ENCODE measurements around the gene TMEM217. TPM values are rescaled to one million over a fixed set of nuclear protein-coding genes. Genes with fewer than 3 reads are reported as not detected.

Gene TMEM217
- total and polyA plus RNA-seq, 2 of the 8 experiments (the other 6 are each of a cell fraction or from before 2014, with no cell fraction given) = 0.60 to 1.1 TPM

- Histone ChIP-seq H3K9me3 (ENCODE audit: insufficient read depth in 2 of 2, low read depth in 1 of 2, low read length in 1 of 2) (no peaks in the 10 kb centered on the region), H3K4me1 (replicated peaks in 1 of 4; ENCODE audit: control insufficient read depth in 3 of 4, insufficient read depth in 4 of 4, low read length in 3 of 4) (no peaks in the 10 kb centered on the region), H4K8ac (ENCODE audit: extremely low read depth, insufficient read depth, low read length) (no peak overlapping the region), H3K9ac (replicated peaks in 1 of 4; ENCODE audit: extremely low read depth in 1 of 4, low read depth in 3 of 4, low read length in 3 of 4) (no peak overlapping the region), H2BK12ac (ENCODE audit: low read depth, low read length) (no peak overlapping the region), H2AK5ac (ENCODE audit: low read depth, low read length) (no peak overlapping the region), H3K79me1 (ENCODE audit: low read depth, low read length) (no peaks in the 10 kb centered on the region; the same call in 1 of the 2 replicates), H2BK20ac (ENCODE audit: low read length) (no peak overlapping the region), H3K4ac (replicated peaks; ENCODE audit: insufficient read length, low read depth, low read length) (no peak overlapping the region), H3K36me3 (ENCODE audit: control insufficient read depth in 2 of 4, insufficient read depth in 4 of 4, low read length in 3 of 4) (peaks cover 2 to 30% (median 24%) of the 10 kb centered on the region in 4 experiments), H4K5ac (ENCODE audit: insufficient read length, low read depth, low read length) (no peak overlapping the region), H3K56ac (replicated peaks; ENCODE audit: insufficient read length, low read depth, low read length) (no peak overlapping the region), H3K27me3 (replicated peaks in 1 of 4; ENCODE audit: control insufficient read depth in 3 of 4, extremely low read depth in 1 of 4, insufficient read depth in 3 of 4, low read length in 3 of 4) (no peaks in the 10 kb centered on the region), H3K4me2 (ENCODE audit: insufficient read depth in 1 of 2, low read depth in 2 of 2, low read length in 2 of 2) (no peak overlapping the region), H2BK120ac (replicated peaks; ENCODE audit: low read depth, low read length) (no peak overlapping the region), H4K91ac (replicated peaks; ENCODE audit: insufficient read length, low read length) (no peak overlapping the region), H2AFZ (ENCODE audit: low read length) (no peak overlapping the region), H3K4me3 (ENCODE audit: extremely low read depth in 1 of 4, insufficient read depth in 2 of 4, low read depth in 3 of 4, low read length in 4 of 4) (no peak overlapping the region), H3K23ac (ENCODE audit: insufficient read length) (no peak overlapping the region), H4K20me1 (replicated peaks in 1 of 2; ENCODE audit: control insufficient read depth in 1 of 2, insufficient read depth in 2 of 2, low read length in 2 of 2) (peaks cover 4 to 6% of the 10 kb centered on the region in 2 experiments), H2BK15ac (ENCODE audit: low read length) (no peak overlapping the region), H3K79me2 (ENCODE audit: control insufficient read depth in 1 of 2, insufficient read depth in 2 of 2, low read length in 2 of 2) (peaks cover 0 to 7% of the 10 kb centered on the region in 2 experiments; a peak in 1 of 4 replicates), H3K23me2 (ENCODE audit: low read depth, low read length) (no peaks in the 10 kb centered on the region), H3K27ac (ENCODE audit: low read depth, low read length) (no peak overlapping the region), H3K18ac (ENCODE audit: extremely low read depth, low read length) (no peak overlapping the region), H2BK5ac (ENCODE audit: low read depth, low read length) (no peak overlapping the region), H3K14ac (ENCODE audit: insufficient read length) (no peak overlapping the region)
- FAIRE-seq (no peak), DNase-seq (ENCODE audit: low read depth in 1 of 2, low spot score in 2 of 2) (no peak)
- TF ChIP-seq CTCF (IDR thresholded peaks at IDR 0.05; ENCODE audit: control extremely low read depth in 1 of 3, insufficient read depth in 1 of 3, low read depth in 1 of 3, low read length in 3 of 3) (no peak), SAP30 (IDR thresholded peaks at IDR 0.05; ENCODE audit: insufficient read depth, insufficient replicate concordance, low read length) (no peak), PHF8 (conservative IDR thresholded peaks at IDR 0.05; ENCODE audit: low read depth, low read length) (no peak), TEAD4 (IDR thresholded peaks at IDR 0.05; ENCODE audit: low read depth, low read length) (no peak), CEBPB (IDR thresholded peaks at IDR 0.05; ENCODE audit: low read depth, low read length) (no peak)
- ChIA-PET CTCF (ENCODE audit: partially characterized antibody) (interaction anchor here (1.1 to 1.2 kb wide), 3 partner anchors 35 to 261 kb away, joined by 3 to 5 read pairs (median 4); no protein-coding TSS in a partner anchor), POLR2A (ENCODE audit: partially characterized antibody) (interaction anchor here (0.8 kb wide), 1 partner anchor 22 kb away, joined by 3 read pairs; the partner anchor contains the start of genes TBC1D22B and TMEM217)
- 95% methylated on average over 9 of the region's 9 CpGs; no CpG with 5 or more reads in 1 of the 2 experiments for WGBS, 2 experiments (ENCODE audit: extremely low coverage in 1 of 2, insufficient coverage in 1 of 2, insufficient read length in 1 of 2, insufficient replicate concordance in 2 of 2, low coverage in 1 of 2, low lambda C conversion rate in 2 of 2, missing lambda C conversion rate in 1 of 2)
Observed at GRCh38 chr6:37279366-37280134, 21.6 kb upstream of the TMEM217 start.
